Natural killer cell treated with Interleukin-12 subunit alpha and Interleukin-12 subunit beta and Interleukin-15 and Interleukin-18, amount 100 ng/mL, for 72 hours (primary cell): ENCODE data around the gene DNA2. TPM values are rescaled to one million over a fixed set of nuclear protein-coding genes. Genes with fewer than 3 reads are reported as not detected.
A peak's percentile ranks its signal among the peaks of the same experiment; 100 is the strongest.
"Not testable (repeated sequence)": the region's sequence is repeated elsewhere in the genome, so short reads cannot be mapped to it uniquely, and the experiment has no call there.

ENCODE experiments used
- ATAC-seq, 2 donors: fragments of 150-1000 bp; cut with Tn5 transposase in 1 of 2; sonication (Bioruptor Pico), chemical (Tn5 transposase) in 1 of 2; 2 replicates each; pipeline ENCODE4 v1.10.0; 2021
- DNase-seq: peaks from one replicate; pipeline ENCODE4 v3.0.0; 2022; ENCODE audit warnings: low spot score
- H3K27ac Mint-ChIP-seq, 2 donors: 1 replicate in 1 of 2; 2 replicates in 1 of 2; pipeline ENCODE4 v1.8.0; 2022; ENCODE audit warnings: mixed read lengths in 2 of 2, mild to moderate bottlenecking in 1 of 2, moderate library complexity in 1 of 2
- H3K27me3 Mint-ChIP-seq, 2 donors: 1 replicate in 1 of 2; 2 replicates in 1 of 2; pipeline ENCODE4 v1.8.0; 2022; ENCODE audit warnings: mixed read lengths in 2 of 2
- H3K36me3 Mint-ChIP-seq: one replicate; pipeline ENCODE4 v1.8.0; 2022; ENCODE audit warnings: mixed read lengths
- H3K4me1 Mint-ChIP-seq, 2 donors: 1 replicate in 1 of 2; 2 replicates in 1 of 2; pipeline ENCODE4 v1.8.0; 2022; ENCODE audit warnings: low read depth in 2 of 2, mixed read lengths in 2 of 2, mild to moderate bottlenecking in 1 of 2
- H3K4me3 Mint-ChIP-seq: one replicate; pipeline ENCODE4 v1.8.0; 2022; ENCODE audit warnings: mixed read lengths
- H3K9me3 Mint-ChIP-seq: 2 replicates; pipeline ENCODE4 v1.8.0; 2022; ENCODE audit warnings: mixed read lengths
- total RNA-seq, 2 donors: library from RNA; stranded (reverse); gene quantifications; one replicate each; pipeline ENCODE4 v1.2.3, GENCODE V29; 2022

Gene DNA2, protein sequence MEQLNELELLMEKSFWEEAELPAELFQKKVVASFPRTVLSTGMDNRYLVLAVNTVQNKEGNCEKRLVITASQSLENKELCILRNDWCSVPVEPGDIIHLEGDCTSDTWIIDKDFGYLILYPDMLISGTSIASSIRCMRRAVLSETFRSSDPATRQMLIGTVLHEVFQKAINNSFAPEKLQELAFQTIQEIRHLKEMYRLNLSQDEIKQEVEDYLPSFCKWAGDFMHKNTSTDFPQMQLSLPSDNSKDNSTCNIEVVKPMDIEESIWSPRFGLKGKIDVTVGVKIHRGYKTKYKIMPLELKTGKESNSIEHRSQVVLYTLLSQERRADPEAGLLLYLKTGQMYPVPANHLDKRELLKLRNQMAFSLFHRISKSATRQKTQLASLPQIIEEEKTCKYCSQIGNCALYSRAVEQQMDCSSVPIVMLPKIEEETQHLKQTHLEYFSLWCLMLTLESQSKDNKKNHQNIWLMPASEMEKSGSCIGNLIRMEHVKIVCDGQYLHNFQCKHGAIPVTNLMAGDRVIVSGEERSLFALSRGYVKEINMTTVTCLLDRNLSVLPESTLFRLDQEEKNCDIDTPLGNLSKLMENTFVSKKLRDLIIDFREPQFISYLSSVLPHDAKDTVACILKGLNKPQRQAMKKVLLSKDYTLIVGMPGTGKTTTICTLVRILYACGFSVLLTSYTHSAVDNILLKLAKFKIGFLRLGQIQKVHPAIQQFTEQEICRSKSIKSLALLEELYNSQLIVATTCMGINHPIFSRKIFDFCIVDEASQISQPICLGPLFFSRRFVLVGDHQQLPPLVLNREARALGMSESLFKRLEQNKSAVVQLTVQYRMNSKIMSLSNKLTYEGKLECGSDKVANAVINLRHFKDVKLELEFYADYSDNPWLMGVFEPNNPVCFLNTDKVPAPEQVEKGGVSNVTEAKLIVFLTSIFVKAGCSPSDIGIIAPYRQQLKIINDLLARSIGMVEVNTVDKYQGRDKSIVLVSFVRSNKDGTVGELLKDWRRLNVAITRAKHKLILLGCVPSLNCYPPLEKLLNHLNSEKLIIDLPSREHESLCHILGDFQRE
- 10 to 100 TPM; 25.8 to 69.0 TPM for total RNA-seq

DNA sequence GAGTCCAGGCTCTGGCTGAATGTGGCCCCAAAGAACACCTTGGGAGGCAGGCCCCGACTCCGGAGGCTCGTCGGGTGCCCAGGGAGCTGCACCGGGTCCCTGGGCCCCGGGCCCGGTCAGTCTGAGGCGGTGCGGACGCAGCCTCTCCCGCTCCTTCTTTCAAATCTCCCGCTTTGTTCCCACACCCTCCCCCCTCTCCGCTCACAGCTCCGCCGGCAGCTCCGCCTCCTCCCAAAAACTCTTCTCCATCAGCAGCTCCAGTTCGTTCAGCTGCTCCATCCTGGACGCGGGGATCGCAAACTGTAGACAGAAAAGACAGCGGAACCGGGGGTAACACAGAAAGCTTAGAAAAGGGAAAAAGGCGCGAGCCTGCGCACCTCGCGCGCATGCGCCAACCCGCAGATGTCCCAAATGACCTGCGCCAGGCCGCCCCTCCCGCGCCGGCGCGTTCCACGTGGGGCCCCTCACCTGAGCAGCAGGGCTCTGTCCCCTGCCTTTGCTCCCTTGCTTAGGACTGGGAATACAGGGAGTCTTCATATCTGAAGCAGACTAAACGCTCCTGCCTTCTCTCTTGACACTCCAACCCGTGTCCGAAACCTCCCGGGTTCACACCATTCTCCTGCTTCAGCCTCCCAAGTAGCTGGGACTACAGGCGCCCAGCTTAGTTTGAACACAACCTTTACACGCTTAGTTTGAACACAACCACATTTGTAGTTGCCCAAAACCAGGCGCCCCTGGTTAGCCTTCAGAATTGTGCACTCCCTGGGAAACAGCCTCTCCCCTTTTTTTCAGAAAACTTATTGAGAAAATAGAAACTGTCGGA lies at the start of gene DNA2:
Gene DNA2 (minus strand): TSS at position 388 of the 823 bp plus-strand sequence. CDS start 109 bp downstream, at position 279.
- Mint-ChIP-seq H3K36me3 (no peaks in the 10 kb centered on the region), H3K4me3 (peak within 1 kb of the TSS; percentile 98), H3K4me1 (peaks cover 16 to 27% of the 10 kb centered on the region in 2 donors), H3K9me3 (no peaks in the 10 kb centered on the region), H3K27me3 (no peaks in the 10 kb centered on the region), H3K27ac (peak within 1 kb of the TSS; percentile 85 to 88)
- DNase-seq: peak; percentile 84
- ATAC-seq: peak; percentile 91 to 93

DNA sequence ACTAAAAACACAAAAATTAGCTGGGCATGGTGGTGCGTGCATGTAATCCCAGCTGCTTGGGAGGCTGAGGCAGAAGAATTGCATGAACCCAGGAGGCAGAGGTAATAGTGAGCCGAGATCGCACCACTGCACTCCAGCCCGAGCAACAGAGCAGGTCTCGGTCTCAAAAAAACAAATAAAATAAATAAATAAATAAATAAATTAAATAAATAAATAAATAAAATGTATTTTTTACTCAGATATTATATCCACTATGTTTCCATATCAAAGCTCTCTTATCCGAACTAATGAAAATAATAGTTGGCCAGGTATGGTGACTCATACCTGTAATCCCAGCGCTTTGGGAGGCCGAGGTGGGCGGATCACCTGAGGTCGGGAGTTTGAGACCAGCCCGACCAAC lies 46.8 kb upstream of the DNA2 start:
- H3K27ac Mint-ChIP-seq, ATAC-seq, DNase-seq, H3K9me3 Mint-ChIP-seq, H3K36me3 Mint-ChIP-seq, H3K4me1 Mint-ChIP-seq, H3K27me3 Mint-ChIP-seq, H3K4me3 Mint-ChIP-seq: not testable (repeated sequence)

DNA sequence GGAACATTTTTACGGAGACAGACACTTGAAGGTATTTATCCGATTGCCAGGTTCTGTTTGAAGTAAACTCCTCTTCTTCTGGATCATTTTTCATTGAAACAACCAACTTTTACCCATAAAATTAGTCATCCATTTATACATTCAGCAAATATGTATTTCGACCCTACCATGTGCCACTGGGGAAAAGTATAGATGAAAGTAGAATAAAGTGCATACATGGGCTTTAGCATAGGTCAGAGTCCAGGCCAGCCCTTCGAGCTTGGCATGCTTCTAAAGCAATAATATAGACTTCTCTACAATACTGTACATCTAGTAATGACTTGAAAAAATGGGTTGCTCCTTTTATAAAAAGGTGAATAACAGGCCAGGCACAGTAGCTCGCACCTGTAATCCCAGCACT lies 45.4 kb upstream of the DNA2 start:
- ATAC-seq (no peak), DNase-seq (no peak)
- Mint-ChIP-seq H3K4me1 (no peaks in the 10 kb centered on the region), H3K36me3 (no peaks in the 10 kb centered on the region), H3K9me3 (no peaks in the 10 kb centered on the region), H3K4me3 (no peak overlapping the region), H3K27ac (no peak overlapping the region), H3K27me3 (no peaks in the 10 kb centered on the region)

DNA sequence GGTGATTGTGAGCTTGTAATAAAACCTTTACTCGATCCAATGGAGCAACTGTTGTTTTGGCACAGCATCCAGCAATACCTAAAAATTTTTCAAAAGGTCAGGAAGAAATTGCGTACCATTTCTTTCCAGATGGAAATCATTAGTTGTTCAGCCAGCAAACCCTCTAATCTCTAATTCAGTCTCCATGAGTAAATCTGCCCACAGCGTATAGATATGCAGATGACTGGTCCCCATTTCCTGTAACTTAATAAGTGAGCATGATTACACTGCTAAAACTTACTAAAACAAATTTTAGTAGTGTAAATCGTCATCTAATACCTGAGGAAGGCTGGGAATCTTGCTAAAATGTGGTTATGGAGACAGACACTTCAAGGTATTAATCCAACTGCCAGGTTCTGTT lies 45.0 kb upstream of the DNA2 start:
- Mint-ChIP-seq H3K9me3 (no peaks in the 10 kb centered on the region), H3K4me1 (no peaks in the 10 kb centered on the region), H3K27ac (no peak overlapping the region)

DNA sequence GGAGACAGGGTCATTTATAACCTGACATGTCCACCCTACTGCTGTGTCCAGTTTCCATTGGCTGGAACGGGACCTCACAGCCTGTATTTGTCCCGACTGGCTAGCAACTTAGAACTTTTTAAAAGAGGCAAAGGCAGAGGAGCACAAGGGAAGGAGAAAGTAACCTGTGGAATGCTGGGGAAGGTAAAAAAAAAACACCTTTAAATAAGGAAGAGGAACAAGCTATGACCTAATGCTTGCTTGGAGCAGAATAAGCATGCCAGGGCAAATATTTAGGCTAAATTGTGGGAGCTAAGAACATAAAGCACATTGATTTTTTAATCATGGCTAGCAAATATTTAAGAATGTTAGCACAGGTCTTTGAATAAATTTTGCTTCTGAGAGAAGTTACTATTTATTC lies 44.4 kb upstream of the DNA2 start:
- H3K9me3 Mint-ChIP-seq, H3K36me3 Mint-ChIP-seq, H3K4me3 Mint-ChIP-seq, ATAC-seq, H3K4me1 Mint-ChIP-seq, DNase-seq, H3K27me3 Mint-ChIP-seq, H3K27ac Mint-ChIP-seq: not testable (repeated sequence)

More for the DNA sequence above, 45.0 kb upstream of the DNA2 start:
- Mint-ChIP-seq H3K36me3 (no peaks in the 10 kb centered on the region), H3K4me3 (no peak overlapping the region), H3K27me3 (no peaks in the 10 kb centered on the region)
- DNase-seq (no peak), ATAC-seq (no peak)

DNA sequence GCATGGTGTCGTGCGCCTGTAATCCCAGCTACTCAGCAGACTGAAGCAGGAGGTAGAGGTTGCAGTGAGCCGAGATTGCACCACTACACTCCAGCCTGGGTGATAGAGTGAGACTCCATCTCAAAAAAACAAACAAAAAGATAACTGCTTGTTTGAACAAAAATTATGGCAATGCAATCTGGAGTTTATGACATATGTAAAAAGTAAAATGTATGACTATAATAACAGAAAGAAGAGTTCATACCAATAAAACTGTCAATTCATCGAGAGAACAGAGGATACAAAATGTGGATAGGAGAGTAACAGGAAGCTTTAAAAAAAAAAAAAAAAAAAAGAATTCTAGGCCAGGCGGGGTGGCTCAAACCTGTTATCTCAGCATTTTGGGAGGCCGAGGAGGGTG lies 36.3 kb upstream of the DNA2 start:
- ATAC-seq (no peak), DNase-seq (no peak)
- Mint-ChIP-seq H3K27me3 (no peaks in the 10 kb centered on the region), H3K4me1 (no peaks in the 10 kb centered on the region), H3K4me3 (no peak overlapping the region), H3K9me3 (no peaks in the 10 kb centered on the region), H3K36me3 (no peaks in the 10 kb centered on the region), H3K27ac (no peak overlapping the region)

DNA sequence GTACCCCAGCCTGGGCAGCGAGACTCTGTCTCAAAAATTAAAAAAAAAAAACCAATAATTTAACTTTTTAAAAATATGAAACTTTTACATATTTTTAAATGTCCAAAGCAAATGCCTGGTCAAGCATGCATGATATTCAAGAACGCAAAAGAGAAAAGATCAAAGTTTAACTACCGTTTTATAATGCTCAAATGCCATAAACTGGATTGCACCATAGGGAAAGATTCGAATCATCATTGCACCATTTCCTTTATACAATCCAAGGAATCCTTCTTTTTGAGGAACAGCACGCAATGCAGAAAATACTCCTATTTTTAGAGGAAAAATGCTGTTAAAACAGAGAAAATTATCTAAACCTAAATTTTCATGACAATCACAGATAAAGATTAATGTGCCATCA lies 34.6 kb upstream of the DNA2 start:
- Mint-ChIP-seq H3K27ac (no peak overlapping the region), H3K36me3 (peaks cover 2% of the 10 kb centered on the region), H3K27me3 (no peaks in the 10 kb centered on the region), H3K4me1 (no peaks in the 10 kb centered on the region), H3K4me3 (no peak overlapping the region), H3K9me3 (no peaks in the 10 kb centered on the region)
- DNase-seq (no peak), ATAC-seq (no peak)

DNA sequence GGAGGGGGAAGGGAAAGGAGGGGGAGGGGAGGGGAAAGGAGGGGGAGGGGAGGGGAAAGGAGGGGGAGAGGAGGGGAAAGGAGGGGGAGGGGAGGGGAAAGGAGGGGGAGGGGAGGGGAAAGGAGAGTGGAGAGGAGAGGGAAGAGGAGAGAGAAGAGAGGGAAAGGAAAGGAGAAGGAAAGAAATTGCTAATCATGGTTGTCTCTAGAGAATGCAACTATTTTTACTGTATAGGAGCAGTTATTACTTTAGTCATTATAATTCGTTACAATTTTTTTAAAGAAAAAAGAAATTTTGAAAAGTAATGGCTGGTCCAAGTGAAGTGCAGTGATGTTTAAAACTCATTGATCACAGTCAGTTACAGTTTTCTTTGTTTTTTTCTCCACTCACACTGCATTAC lies 31.1 kb upstream of the DNA2 start:
- DNase-seq (no peak), ATAC-seq (no peak)
- Mint-ChIP-seq H3K4me3 (no peak overlapping the region), H3K4me1 (no peaks in the 10 kb centered on the region), H3K36me3 (peaks cover 20% of the 10 kb centered on the region), H3K27ac (no peak overlapping the region), H3K9me3 (no peaks in the 10 kb centered on the region), H3K27me3 (no peaks in the 10 kb centered on the region)

DNA sequence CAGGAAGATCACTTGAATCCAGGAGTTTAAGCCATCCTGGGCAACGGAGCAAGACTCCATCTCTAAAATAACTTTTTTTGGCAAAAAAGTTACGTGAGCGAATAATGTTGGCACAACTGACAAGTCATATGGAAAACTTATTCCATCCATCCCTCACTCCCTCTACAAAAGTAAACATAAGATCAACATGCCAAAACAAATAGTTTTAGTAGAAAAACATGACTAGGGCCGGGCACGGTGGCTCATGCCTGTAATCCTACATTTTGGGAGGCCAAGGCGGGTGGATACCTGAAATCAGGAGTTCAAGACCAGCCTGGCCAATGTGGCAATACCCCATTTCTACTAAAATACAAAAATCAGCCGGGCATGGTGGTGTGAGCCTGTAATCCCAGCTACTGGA lies 29.9 kb upstream of the DNA2 start:
- no peak for ATAC-seq
- no peak overlapping the region for H3K27ac Mint-ChIP-seq
- no peaks in the 10 kb centered on the region for H3K27me3 Mint-ChIP-seq
- H3K36me3 Mint-ChIP-seq: peaks cover 20% of the 10 kb centered on the region
- no peak for DNase-seq
- H3K4me3 Mint-ChIP-seq: no peak overlapping the region
- no peaks in the 10 kb centered on the region for H3K4me1 Mint-ChIP-seq
- H3K9me3 Mint-ChIP-seq: no peaks in the 10 kb centered on the region

DNA sequence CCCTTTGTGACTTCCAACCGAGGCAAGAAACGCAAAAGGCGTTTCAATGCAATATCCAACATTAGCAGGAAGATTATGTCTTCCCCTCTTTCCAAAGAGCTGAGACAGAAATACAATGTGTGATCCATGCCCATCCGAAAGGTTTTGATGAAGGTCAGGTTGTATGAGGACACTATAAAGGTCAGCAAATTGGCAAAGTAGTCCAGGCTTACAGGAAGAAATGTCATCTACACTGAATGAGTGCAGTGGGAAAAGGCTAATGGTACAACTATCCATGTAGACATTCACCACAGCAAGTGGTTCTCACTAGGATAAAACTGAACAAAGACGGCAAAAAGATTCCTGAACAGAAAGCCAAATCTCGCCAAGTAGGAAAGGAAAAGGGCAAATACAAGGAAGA lies 27.8 kb upstream of the DNA2 start:
- Mint-ChIP-seq H3K27ac (no peak overlapping the region), H3K9me3 (no peaks in the 10 kb centered on the region), H3K36me3 (peaks cover 25% of the 10 kb centered on the region), H3K27me3 (no peaks in the 10 kb centered on the region), H3K4me1 (no peaks in the 10 kb centered on the region), H3K4me3 (no peak overlapping the region)
- DNase-seq (no peak), ATAC-seq (no peak)

DNA sequence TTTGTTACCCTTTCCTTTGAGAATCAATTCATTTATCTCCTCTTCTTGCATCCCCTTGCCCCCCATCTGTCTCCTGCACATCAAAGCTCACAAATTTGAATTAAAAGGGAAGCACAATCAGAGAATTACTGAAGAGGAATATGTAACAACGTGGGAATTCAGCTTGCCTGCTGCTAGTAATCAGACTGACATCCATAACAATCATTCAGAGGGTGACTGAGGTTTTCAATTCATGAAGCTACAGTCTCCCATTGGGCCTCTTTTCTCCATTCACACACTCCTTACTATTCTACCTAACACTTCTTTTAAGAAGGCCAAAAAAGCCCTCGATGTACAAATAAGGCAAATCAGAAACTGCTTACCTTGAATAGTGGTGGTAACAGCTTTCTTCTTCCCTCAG lies 24.3 kb upstream of the DNA2 start:
- no peak for DNase-seq
- H3K27ac Mint-ChIP-seq: no peak overlapping the region
- no peak for ATAC-seq
- H3K9me3 Mint-ChIP-seq: no peaks in the 10 kb centered on the region
- peaks cover 29% of the 10 kb centered on the region for H3K36me3 Mint-ChIP-seq
- H3K27me3 Mint-ChIP-seq: no peaks in the 10 kb centered on the region
- H3K4me3 Mint-ChIP-seq: no peak overlapping the region
- peaks cover 4 to 6% of the 10 kb centered on the region in 2 donors for H3K4me1 Mint-ChIP-seq

DNA sequence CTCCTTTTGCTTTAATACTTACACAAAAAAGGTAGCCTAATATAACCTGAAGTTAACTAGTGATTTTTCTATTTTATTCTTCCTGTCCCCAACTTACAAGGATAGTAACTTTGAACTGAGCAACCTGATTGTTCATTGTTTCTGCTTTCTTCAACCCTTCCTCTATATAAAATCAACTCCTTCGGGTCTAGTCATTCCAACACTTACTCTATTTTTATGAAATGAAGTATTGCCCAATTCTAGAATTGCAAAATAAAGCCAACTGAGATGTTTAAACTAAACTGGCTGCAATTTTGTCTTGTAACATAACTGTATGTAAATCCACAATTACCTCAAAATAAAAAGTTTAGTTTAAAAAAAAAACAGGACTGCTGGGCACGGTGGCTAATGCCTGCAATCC lies 20.3 kb upstream of the DNA2 start:
- Mint-ChIP-seq H3K27ac (peak overlapping the region; percentile 66 to 83), H3K4me1 (peaks cover 10 to 11% of the 10 kb centered on the region in 2 donors), H3K4me3 (peak overlapping the region; percentile 43), H3K36me3 (peaks cover 20% of the 10 kb centered on the region), H3K9me3 (no peaks in the 10 kb centered on the region), H3K27me3 (no peaks in the 10 kb centered on the region)
- no peak for ATAC-seq
- DNase-seq: no peak

DNA sequence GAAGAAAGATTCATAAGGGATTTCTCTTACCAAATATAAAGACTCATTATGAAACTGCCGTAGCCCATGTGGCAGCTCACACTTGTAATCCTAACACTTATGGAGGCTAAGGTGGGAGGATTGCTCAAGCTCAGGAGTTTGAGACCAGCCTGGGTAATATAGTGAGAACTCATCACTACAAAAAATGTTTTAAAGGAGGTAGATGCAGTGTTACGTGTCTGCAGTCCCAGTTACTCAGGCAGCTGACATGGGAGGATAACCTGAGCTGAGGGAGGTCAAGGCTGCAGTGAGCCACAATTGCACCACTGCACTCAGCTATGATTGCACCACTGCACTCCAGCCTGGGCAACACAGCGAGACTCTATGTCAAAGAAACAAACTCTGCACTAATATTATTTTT lies 18.1 kb upstream of the DNA2 start:
- Mint-ChIP-seq H3K36me3 (peaks cover 16% of the 10 kb centered on the region), H3K27ac (peak overlapping the region; percentile 32 to 44), H3K27me3 (no peaks in the 10 kb centered on the region), H3K4me3 (peak overlapping the region; percentile 15), H3K9me3 (no peaks in the 10 kb centered on the region), H3K4me1 (peaks cover 10 to 11% of the 10 kb centered on the region in 2 donors)
- ATAC-seq: peak; percentile 96 to 97
- peak; percentile 71 for DNase-seq
